Measurements from ENCODE around the gene GCGR. TPM values are rescaled to one million over a fixed set of nuclear protein-coding genes. Genes with fewer than 3 reads are reported as not detected.

Gene GCGR
- total RNA-seq, 3 donors from 2014 or later (not counting 1 experiment from before 2014, with no cell fraction given), result not detected

- Histone ChIP-seq H3K27me3 (ENCODE audit: control insufficient read depth, insufficient read depth, low read length) (peaks cover 17% of the 10 kb centered on the region), H3K4me1 (ENCODE audit: control insufficient read depth, insufficient read depth, low read length) (no peaks in the 10 kb centered on the region), H3K9me3 (ENCODE audit: control insufficient read depth, insufficient read depth, low read length) (no peaks in the 10 kb centered on the region), H3K4me3 (ENCODE audit: low read length) (no peak overlapping the region), H3K27ac (ENCODE audit: low read length) (no peak overlapping the region), H3K36me3 (ENCODE audit: control insufficient read depth, insufficient read depth, low read length) (no peaks in the 10 kb centered on the region)
- DNase-seq (no peak), ATAC-seq (no peak)
- intact Hi-C loops (cut with micrococcal nuclease), result no loop called here
- H3K27ac Mint-ChIP-seq, result no peak overlapping the region
- no peaks in the 10 kb centered on the region for H3K9me3 Mint-ChIP-seq
- H3K36me3 Mint-ChIP-seq, result no peaks in the 10 kb centered on the region
- no peak for TF ChIP-seq CTCF (IDR thresholded peaks at IDR 0.05)
- no peak overlapping the region for H3K4me3 Mint-ChIP-seq
- H3K4me1 Mint-ChIP-seq, result peaks cover 0 to 4% of the 10 kb centered on the region in 2 donors
- 39% methylated on average over 23 of the region's 23 CpGs for WGBS (ENCODE audit: insufficient coverage)
- peaks cover 13 to 29% of the 10 kb centered on the region in 2 donors for H3K27me3 Mint-ChIP-seq (ENCODE audit: low read depth in 2 of 2)
Measured at GRCh38 chr17:81806461-81807209, 2.7 kb downstream of the GCGR start.

GRCh38 chr17:81807210-81807719 is 3.3 kb downstream of the GCGR start:
- intact Hi-C loops (cut with micrococcal nuclease), result no loop called here
- Histone ChIP-seq H3K36me3 (ENCODE audit: control insufficient read depth, insufficient read depth, low read length) (no peaks in the 10 kb centered on the region), H3K9me3 (ENCODE audit: control insufficient read depth, insufficient read depth, low read length) (no peaks in the 10 kb centered on the region), H3K27ac (ENCODE audit: low read length) (no peak overlapping the region), H3K27me3 (ENCODE audit: control insufficient read depth, insufficient read depth, low read length) (peaks cover 17% of the 10 kb centered on the region), H3K4me3 (ENCODE audit: low read length) (no peak overlapping the region), H3K4me1 (ENCODE audit: control insufficient read depth, insufficient read depth, low read length) (no peaks in the 10 kb centered on the region)
- Mint-ChIP-seq H3K4me3 (no peak overlapping the region), H3K9me3 (no peaks in the 10 kb centered on the region), H3K27me3 (ENCODE audit: low read depth in 2 of 2) (peaks cover 6 to 23% of the 10 kb centered on the region in 2 donors), H3K36me3 (no peaks in the 10 kb centered on the region), H3K27ac (no peak overlapping the region), H3K4me1 (peaks cover 0 to 4% of the 10 kb centered on the region in 2 donors)
- 64% methylated on average over 18 of the region's 18 CpGs for WGBS (ENCODE audit: insufficient coverage)
- TF ChIP-seq CTCF (IDR thresholded peaks at IDR 0.05), result no peak
- ATAC-seq, result no peak
- no peak for DNase-seq

- no peak overlapping the region for H3K27ac Mint-ChIP-seq
- Histone ChIP-seq H3K4me3 (ENCODE audit: low read length) (no peak overlapping the region), H3K9me3 (ENCODE audit: control insufficient read depth, insufficient read depth, low read length) (no peaks in the 10 kb centered on the region), H3K36me3 (ENCODE audit: control insufficient read depth, insufficient read depth, low read length) (no peaks in the 10 kb centered on the region), H3K27ac (ENCODE audit: low read length) (no peak overlapping the region), H3K27me3 (ENCODE audit: control insufficient read depth, insufficient read depth, low read length) (peaks cover 17% of the 10 kb centered on the region), H3K4me1 (ENCODE audit: control insufficient read depth, insufficient read depth, low read length) (no peaks in the 10 kb centered on the region)
- H3K27me3 Mint-ChIP-seq (ENCODE audit: low read depth in 2 of 2), result peaks cover under 1 to 17% of the 10 kb centered on the region in 2 donors
- intact Hi-C loops (cut with micrococcal nuclease), result no loop called here
- DNase-seq (no peak), ATAC-seq (no peak)
- 60% methylated on average over 13 of the region's 13 CpGs for WGBS (ENCODE audit: insufficient coverage)
- no peak for TF ChIP-seq CTCF (IDR thresholded peaks at IDR 0.05)
- H3K4me1 Mint-ChIP-seq, result no peaks in the 10 kb centered on the region
- H3K36me3 Mint-ChIP-seq, result no peaks in the 10 kb centered on the region
- no peaks in the 10 kb centered on the region for H3K9me3 Mint-ChIP-seq
- no peak overlapping the region for H3K4me3 Mint-ChIP-seq
Measured at GRCh38 chr17:81807839-81808238, 3.9 kb downstream of the GCGR start.
